Effector memory CD4-positive, alpha-beta T cell (primary cell): ENCODE data around the gene ECEL1.
"Not testable (repeated sequence)": the region's sequence is repeated elsewhere in the genome, so short reads cannot be mapped to it uniquely, and the experiment has no call there.

Source experiments
- DNase-seq, 3 donors: peaks; one replicate each; pipeline ENCODE4 v3.0.0-alpha.2; 2020
- H3K27ac ChIP-seq: 2 replicates; pipeline ENCODE4 v1.7.0; 2013; ENCODE audit warnings: mild to moderate bottlenecking, low read length, moderate library complexity; ENCODE audit not compliant: insufficient read depth, poor library complexity, severe bottlenecking
- H3K27me3 ChIP-seq: replicated peaks from 2 replicates; pipeline ENCODE4 v1.7.0; 2013; ENCODE audit warnings: mild to moderate bottlenecking, low read length; ENCODE audit not compliant: insufficient read depth, control insufficient read depth, poor library complexity, severe bottlenecking
- H3K36me3 ChIP-seq: 2 replicates; pipeline ENCODE4 v1.7.0; 2013; ENCODE audit warnings: mild to moderate bottlenecking, low read length, moderate library complexity; ENCODE audit not compliant: control insufficient read depth, insufficient read depth
- H3K4me1 ChIP-seq: 2 replicates; pipeline ENCODE4 v1.7.0; 2013; ENCODE audit warnings: low read length, mild to moderate bottlenecking; ENCODE audit not compliant: control insufficient read depth, insufficient read depth, poor library complexity, severe bottlenecking
- H3K4me3 ChIP-seq: 2 replicates; pipeline ENCODE4 v1.7.0; 2013; ENCODE audit warnings: low read length, low read depth, mild to moderate bottlenecking; ENCODE audit not compliant: insufficient read depth, poor library complexity, severe bottlenecking
- H3K9me3 ChIP-seq: 2 replicates; pipeline ENCODE4 v1.7.0; 2013; ENCODE audit warnings: mild to moderate bottlenecking, low read length, moderate library complexity; ENCODE audit not compliant: control insufficient read depth

Gene ECEL1

DNA sequence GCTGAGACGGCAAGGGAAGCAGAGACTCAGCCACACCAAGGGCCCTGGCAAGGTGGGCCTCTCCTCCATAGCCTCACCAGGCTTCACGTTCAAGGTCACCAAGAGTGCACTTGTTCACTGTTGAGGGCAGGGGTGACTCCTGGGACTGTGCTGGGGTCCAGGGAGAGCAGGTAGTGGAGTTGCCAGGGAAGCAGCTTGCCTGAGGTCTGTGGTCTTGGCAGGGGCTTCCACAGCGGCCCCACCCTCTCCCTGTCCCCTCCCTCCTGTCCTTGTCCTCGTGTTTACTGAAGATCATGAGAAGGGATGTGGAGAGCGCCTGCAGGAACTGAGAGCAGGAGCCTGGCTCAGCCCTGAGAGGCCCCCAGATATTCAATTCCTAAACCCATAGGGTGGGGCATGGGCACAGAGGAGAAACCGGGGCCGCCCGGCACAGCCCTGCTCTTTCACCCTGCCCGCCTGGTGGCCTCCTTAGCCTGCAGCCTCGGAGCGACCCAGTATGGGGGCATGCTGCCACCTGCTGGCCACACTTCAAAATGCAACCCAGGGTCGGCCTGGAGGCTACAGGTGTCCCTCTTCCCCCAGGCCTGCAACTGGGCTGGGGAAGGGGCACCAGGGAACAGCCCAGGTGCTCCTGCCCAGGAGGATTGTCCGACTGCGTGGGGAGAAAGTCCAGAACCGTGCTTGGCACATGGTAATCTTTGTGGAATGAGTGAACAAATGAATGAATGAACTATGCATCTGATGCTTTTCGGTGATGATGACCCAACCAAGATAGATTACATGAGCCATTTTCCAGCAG lies 47.2 kb downstream of the ECEL1 start:
- peak; percentile 56 to 76 (median 66) for DNase-seq
- not testable (repeated sequence) for H3K9me3 ChIP-seq, H3K36me3 ChIP-seq, H3K4me1 ChIP-seq, H3K4me3 ChIP-seq, H3K27me3 ChIP-seq, H3K27ac ChIP-seq

DNA sequence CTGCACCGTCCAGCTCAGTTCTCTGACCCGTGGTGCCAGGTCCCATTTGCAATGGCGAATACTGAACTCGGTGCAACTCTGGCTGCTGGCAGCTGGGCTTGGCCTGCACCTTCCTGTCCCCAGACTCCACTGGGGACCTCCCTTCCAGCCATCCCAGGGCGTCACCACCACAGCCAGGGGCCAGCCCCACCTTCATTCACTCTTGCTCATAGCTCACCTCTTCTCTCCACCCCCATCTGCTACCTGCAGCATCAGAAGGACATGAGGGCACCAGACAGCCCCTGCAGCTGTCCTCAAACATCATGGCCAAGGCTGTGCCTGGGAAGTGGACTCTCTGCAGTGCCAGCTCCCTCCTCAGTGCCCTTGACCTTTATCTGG lies 47.9 kb downstream of the ECEL1 start:
- DNase-seq, result no peak
- Histone ChIP-seq H3K9me3 (no peaks in the 10 kb centered on the region), H3K36me3 (no peaks in the 10 kb centered on the region), H3K27ac (no peak overlapping the region), H3K4me1 (no peaks in the 10 kb centered on the region), H3K4me3 (no peak overlapping the region), H3K27me3 (no peaks in the 10 kb centered on the region)

DNA sequence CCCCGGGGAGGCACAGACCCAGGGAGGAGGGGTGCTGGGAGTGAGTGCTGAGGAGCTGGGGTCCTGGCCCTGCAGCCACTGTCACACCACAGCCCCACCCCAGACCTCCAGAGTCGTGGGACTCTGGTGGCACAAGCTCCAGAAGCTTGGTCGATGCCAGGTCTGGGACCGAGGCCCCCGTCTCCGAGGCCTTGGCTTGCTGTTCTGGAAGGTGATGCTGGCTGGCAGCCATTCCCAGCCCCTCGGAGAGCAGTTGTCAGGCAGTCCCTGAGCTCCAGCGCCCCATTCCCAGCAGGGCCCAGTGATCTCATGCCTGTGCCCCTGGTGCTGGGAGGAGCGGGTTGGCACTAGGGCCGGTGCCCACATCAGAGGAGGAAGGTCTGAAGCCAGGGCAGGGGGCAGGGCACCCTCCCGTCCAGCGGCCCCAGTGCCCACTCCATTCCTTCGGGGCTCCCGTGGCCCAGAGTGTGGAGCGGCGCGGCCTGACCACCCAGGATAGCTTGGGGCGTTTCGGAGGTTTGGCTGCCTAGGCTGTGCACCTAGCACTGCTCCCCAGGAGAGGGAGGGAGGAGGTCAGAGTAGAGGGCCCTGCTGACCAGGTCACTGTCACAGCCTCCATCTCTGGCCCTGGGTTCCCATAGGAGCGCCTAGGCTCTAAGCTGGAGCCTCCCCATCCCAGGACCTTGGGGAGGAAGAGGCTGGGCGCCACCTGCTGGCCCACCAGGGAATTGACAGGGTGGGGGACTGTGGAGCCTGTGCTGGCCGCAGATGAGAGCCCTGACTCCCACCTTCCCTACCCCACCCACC lies 48.5 kb downstream of the ECEL1 start:
- Histone ChIP-seq H3K36me3 (no peaks in the 10 kb centered on the region), H3K9me3 (no peaks in the 10 kb centered on the region), H3K27me3 (no peaks in the 10 kb centered on the region), H3K4me3 (no peak overlapping the region), H3K27ac (no peak overlapping the region), H3K4me1 (no peaks in the 10 kb centered on the region)
- peak in 1 of 3 donors; percentile 5 for DNase-seq

DNA sequence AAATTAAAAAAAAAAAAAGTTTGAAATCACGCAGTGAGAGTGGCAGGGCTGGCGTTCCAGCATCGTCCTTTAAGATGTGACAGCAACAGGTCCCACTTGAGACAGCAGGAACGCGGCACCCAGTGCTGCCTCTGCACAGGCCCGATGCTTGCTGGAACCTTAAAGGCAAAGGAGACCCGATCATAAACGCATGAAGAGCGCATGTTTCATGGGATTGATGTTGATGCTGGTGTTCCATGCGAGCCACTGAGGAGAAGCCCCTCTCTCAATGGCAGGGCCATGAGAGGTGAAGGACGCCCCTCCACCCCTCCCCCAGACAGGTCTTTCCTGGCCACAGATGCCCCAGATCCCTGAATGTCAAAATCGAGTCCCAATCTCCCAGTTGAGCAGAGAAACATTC lies 49.5 kb downstream of the ECEL1 start:
- H3K27ac ChIP-seq, result no peak overlapping the region
- H3K4me1 ChIP-seq, result no peaks in the 10 kb centered on the region
- H3K9me3 ChIP-seq, result no peaks in the 10 kb centered on the region
- no peaks in the 10 kb centered on the region for H3K27me3 ChIP-seq
- no peak for DNase-seq
- no peaks in the 10 kb centered on the region for H3K36me3 ChIP-seq
- H3K4me3 ChIP-seq, result no peak overlapping the region

DNA sequence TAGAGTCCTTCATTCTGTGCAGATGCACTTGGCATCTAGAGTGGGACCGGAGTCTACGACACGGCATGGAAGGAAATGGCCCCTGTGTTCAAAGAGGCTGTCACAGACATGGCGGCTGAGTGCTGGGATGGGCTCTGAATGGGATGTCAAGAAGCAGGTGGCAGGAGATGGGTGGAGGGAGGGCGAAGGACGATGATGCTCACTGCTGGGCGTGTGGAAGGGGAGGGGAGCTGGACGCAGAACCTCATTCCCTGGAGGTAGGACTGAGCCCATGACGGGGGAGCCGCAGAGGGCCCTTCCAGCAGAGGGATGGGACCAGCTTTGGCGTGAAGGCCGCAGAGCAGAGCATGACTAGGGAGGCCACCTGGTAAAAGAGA lies 50.5 kb downstream of the ECEL1 start:
- H3K36me3 ChIP-seq, result no peaks in the 10 kb centered on the region
- no peaks in the 10 kb centered on the region for H3K4me1 ChIP-seq
- no peak for DNase-seq
- H3K4me3 ChIP-seq, result no peak overlapping the region
- no peaks in the 10 kb centered on the region for H3K9me3 ChIP-seq
- no peaks in the 10 kb centered on the region for H3K27me3 ChIP-seq
- no peak overlapping the region for H3K27ac ChIP-seq

DNA sequence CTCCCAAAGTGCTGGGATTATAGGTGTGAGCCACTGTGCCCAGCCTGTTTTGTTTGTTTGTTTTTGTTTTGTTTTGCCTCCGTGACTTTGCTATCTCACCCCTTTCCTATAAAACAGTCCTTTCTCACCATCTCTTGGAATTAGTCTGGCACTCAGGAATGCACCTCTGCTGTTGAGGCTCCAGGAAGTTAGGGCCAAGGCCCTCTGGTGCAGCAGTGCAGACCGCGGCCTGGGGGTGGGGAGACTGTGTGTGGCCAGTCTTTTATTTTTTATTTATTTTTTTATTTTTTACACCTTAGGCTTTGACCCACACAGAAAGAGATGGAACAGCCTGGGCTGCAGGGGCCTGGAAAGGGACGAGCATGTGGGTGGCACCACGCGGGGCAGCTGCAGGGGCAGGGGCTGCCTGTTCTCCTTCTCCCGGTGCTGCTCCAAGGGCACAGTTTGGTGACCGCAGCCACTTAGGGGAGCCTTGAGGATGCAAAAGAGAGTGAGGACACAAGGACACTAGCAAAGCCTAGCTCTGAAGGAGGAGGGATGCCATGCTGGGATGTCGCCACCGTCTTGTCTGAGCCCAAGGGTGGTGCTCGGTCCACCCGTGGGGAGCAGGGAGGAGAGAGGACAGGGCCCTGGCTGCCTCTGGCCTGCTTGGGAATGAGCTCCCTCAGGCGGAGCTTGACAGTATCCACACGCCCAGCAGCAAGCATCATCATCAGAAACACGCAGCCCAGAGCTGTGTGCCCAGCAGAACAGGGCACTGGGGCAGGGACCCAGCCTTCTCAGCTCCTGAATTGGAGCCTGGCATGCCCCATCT lies 51.0 kb downstream of the ECEL1 start:
- H3K4me1 ChIP-seq, result no peaks in the 10 kb centered on the region
- H3K27ac ChIP-seq, result no peak overlapping the region
- no peak overlapping the region for H3K4me3 ChIP-seq
- no peaks in the 10 kb centered on the region for H3K36me3 ChIP-seq
- no peak for DNase-seq
- H3K9me3 ChIP-seq, result no peaks in the 10 kb centered on the region
- no peaks in the 10 kb centered on the region for H3K27me3 ChIP-seq

GRCh38 chr2:232435805-232436204 lies 51.8 kb downstream of the ECEL1 start:
- Histone ChIP-seq H3K4me3 (no peak overlapping the region), H3K9me3 (no peaks in the 10 kb centered on the region), H3K27me3 (no peaks in the 10 kb centered on the region), H3K4me1 (no peaks in the 10 kb centered on the region), H3K36me3 (no peaks in the 10 kb centered on the region), H3K27ac (no peak overlapping the region)
- DNase-seq, result no peak

- Histone ChIP-seq H3K4me3 (no peak overlapping the region), H3K36me3 (no peaks in the 10 kb centered on the region), H3K27ac (no peak overlapping the region), H3K4me1 (no peaks in the 10 kb centered on the region), H3K27me3 (no peaks in the 10 kb centered on the region), H3K9me3 (no peaks in the 10 kb centered on the region)
- no peak for DNase-seq
Measured at GRCh38 chr2:232435375-232435648, 52.3 kb downstream of the ECEL1 start.

- Histone ChIP-seq H3K4me1 (no peaks in the 10 kb centered on the region), H3K4me3 (no peak overlapping the region), H3K27ac (no peak overlapping the region), H3K9me3 (no peaks in the 10 kb centered on the region), H3K27me3 (no peaks in the 10 kb centered on the region), H3K36me3 (no peaks in the 10 kb centered on the region)
- DNase-seq, result no peak
Measured at GRCh38 chr2:232434563-232435374, 52.9 kb downstream of the ECEL1 start.
